HG03045 (cell line): ENCODE results near the gene PEX11B.
"Not testable (repeated sequence)": the region's sequence is repeated elsewhere in the genome, so short reads cannot be mapped to it uniquely, and the experiment has no call there.

Source experiments
- ATAC-seq: cut with Tn5 transposase; IDR thresholded peaks from one replicate; pipeline ENCODE4 v1.9.1; 2021; ENCODE audit warnings: mild to moderate bottlenecking, moderate library complexity; ENCODE audit not compliant: unreplicated experiment

The PEX11B gene

DNA sequence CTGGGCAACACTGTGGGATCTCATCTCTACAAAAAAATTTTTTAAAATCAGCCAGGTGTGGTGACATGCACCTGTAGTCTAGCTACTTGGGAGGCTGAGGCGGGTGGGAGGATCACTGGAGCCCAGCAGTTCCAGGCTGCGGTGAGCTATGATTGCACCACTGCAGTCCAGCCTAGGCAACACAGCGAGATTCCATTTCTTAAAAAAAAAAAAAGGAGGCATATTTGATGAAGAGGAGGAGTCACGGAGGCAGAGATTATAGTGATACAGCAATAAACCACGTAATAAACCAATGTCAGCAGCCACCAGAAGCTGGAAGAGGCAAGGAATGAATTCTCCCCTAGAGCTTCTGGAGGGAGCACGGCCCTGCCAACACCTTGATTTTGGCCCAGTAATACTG is 35.3 kb upstream of the PEX11B start:
- no peak for ATAC-seq

- ATAC-seq, result no peak
Measured at GRCh38 chr1:145952903-145953302, 34.4 kb upstream of the PEX11B start.

DNA sequence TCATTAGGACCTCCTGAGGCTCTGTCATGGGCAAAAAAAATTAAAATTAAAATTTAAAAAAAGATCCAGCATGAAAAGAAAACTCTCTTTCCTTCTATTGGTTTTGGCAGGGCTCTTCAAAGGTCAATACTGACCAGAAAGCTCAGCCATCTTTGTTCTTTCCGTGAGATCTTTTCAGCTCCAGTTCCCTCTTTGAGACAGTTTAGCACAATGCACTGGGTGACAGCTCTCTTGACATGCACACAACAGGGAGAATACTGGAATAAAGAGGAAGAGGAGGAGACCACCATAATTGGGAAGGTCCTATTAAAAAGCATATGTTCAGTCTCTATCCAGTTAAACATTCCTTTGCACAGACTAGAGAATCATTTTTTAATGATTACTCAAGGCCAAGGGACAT is 33.0 kb upstream of the PEX11B start:
- no peak for ATAC-seq

- ATAC-seq, result no peak
Measured at GRCh38 chr1:145949219-145949618, 30.7 kb upstream of the PEX11B start.

- ATAC-seq, result no peak
Measured at GRCh38 chr1:145947551-145947950, 29.0 kb upstream of the PEX11B start.

GRCh38 chr1:145946477-145946986 is 28.0 kb upstream of the PEX11B start:
- ATAC-seq, result no peak

DNA sequence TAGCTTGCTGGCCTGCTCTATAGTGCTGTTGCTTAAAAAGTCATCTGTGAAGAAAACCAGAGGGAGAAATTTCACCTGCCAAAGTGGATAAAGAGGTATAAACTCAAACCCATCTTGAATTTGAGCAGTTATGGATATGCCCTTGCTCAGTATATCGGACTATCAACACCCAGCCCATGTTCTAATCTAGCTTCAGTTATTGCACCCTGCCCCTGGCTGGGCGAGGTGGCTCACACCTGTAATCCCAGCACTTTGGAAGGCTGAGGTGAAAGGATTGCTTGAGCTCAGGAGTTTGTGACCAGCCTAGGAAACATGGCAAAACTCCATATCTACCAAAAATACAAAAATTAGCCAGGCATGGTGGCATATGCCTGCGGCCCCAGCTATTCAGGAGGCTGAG is 26.0 kb upstream of the PEX11B start:
- no peak for ATAC-seq

- ATAC-seq, result no peak
Measured at GRCh38 chr1:145942871-145943270, 24.4 kb upstream of the PEX11B start.

DNA sequence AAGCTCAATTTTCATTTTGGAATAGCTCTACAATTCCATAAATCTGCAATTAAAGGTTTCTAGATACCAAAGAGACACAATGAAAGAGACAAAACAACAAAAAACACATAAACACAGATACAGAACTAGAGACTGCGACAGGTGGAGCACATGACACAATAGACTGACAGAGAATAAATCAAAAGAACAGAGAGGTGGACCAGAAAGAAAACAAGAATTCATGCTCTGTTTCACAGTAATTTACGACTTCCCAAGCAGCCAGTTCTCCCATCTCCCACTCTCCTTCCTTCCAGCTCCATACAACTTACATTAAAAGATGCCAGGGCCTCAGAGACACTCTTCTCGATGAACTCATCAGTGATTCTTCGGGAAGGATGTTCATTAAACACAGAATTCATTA is 23.9 kb upstream of the PEX11B start:
- ATAC-seq, result no peak

- no peak for ATAC-seq
Measured at GRCh38 chr1:145937436-145937835, 18.9 kb upstream of the PEX11B start.

DNA sequence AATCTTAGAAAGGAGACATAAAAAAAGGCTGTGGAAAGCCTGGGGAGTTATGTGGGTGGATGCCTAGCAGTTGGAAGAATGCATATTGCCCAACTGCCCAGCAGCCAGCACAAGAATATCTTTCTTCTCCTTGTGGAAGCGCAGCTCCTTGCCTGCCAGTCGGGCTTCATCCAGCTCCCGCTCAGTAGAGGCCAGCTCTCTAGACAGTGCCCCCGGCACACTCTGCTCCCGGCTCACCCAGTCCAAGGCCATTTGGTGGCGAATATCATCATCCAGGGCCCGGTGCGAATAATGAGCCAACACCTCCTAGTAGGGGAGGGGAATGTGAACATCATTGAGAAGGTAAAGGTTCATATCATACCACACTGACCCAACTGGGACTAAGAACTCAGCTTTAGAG is 17.7 kb upstream of the PEX11B start:
- no peak for ATAC-seq

- ATAC-seq, result no peak
Measured at GRCh38 chr1:145935708-145936107, 17.2 kb upstream of the PEX11B start.

GRCh38 chr1:145932522-145933009 is 14.0 kb upstream of the PEX11B start:
- ATAC-seq, result not testable (repeated sequence)

GRCh38 chr1:145927916-145928643 is 9.6 kb upstream of the PEX11B start:
- ATAC-seq, result no peak

DNA sequence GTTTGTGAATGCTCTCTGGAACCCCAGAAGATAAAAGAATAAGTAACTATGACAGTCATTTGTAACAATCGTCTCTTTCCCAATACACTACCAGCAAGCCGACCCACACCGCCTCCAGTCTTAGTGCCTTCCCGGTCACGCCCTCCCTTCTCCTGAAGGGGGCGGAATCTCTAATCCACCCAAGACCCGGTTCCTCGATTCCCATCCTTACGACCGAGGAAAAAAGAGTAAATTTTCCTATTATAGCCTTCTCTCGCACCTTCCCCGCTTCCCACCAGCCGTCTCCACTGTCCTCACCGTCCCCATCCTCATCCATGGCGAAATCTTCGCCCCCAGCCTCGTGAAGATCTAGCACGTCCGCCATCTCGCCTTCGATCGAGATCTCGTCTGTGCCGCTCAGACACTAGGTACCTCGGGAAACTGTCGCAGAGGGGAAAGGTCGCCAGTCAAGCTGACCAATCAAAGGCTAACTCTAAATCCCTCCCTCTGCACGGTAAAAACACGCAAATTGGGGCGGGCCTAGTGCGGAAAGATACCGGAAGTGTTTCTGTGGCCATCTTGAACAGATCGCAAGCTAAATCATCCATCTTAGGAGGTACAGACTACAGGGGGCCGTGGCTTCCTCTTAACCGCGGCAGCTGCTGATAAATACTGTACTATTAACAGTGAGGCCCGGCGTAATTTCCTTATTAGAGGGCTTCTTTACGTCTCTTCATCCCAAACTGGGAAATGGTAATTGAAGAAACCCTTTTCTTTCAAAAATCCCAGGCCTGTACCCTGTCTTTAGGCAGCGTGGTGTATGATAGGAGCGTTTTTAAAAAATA is 8.8 kb upstream of the PEX11B start, which contains the start of gene RBM8A:
Gene RBM8A (minus strand): TSS at position 422 of the 824 bp plus-strand sequence. CDS start 58 bp downstream, at position 364.
- ATAC-seq, result peak; percentile 95

- ATAC-seq, result peak; percentile 4
Measured at GRCh38 chr1:145926686-145927062, 8.2 kb upstream of the PEX11B start.

- no peak for ATAC-seq
Measured at GRCh38 chr1:145922266-145922665, 3.7 kb upstream of the PEX11B start.

DNA sequence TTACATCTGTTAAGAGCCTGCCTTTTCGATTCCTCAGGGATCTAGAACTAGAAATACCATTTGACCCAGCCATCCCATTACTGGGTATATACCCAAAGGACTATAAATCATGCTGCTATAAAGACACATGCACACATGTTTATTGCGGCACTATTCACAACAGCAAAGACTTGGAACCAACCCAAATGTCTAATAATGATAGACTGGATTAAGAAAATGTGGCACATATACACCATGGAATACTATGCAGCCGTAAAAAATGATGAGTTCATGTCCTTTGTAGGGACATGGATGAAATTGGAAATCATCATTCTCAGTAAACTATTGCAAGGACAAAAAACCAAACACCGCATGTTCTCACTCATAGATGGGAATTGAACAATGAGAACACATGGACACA is 1.8 kb upstream of the PEX11B start:
- not testable (repeated sequence) for ATAC-seq

DNA sequence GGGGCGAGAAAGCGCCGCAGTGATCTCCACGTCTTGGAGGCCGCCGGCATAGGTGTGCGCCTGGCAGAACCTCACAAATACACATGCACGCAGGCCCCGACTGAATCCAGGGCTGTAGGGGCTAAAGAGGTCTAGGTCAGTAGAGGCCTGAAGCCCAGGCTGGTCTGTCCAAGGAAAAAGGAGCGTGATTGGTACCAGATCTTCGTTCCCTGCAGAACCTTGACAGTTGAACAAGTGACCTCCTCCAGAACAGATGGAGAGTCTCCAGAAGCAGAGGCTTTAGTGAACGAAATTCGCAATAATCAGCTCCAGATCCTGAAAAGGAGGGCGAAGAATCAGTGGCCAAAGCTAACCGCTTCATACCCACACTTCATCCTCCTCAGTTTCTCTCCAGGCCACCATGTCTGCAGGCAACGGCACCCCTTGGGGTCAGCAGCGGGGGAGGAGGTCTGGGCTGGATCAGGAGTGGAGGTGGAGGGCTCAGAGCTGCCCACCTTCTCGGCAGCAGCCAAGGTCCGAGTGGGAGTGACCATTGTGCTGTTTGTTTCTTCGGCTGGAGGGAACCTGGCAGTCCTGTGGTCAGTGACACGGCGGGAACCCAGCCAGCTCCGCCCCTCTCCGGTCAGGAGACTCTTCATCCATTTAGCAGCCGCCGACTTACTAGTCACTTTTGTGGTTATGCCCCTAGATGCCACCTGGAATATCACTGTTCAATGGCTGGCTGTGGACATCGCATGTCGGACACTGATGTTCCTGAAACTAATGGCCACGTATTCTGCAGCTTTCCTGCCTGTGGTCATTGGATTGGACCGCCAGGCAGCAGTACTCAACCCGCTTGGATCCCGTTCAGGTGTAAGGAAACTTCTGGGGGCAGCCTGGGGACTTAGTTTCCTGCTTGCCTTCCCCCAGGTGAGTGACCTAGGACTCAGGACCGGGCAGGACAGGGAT is 749 bp upstream of the PEX11B start:
- peak; percentile 12 for ATAC-seq

DNA sequence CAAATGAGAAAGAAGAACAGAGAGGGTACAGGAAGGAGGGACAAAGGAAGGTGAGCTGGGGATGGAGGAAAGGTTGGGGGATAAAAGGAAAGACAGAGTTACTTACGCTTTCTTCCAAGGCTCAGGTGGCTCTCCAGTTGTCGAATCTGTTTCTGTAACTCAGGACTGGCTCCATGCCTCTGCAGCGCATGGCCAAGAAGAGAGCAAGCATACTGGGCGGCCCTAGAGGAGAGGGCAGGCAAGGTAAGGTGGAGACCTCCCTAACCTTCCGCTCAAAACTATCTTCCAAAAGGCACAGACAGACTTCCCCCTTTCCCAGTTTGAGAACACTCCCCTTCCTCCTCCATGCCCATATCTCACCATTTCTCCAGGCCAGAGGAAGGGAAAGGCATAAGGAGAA is 922 bp downstream of the PEX11B start:
- no peak for ATAC-seq

- no peak for ATAC-seq
Measured at GRCh38 chr1:145916745-145917144, 1.8 kb downstream of the PEX11B start.
